Measurements from ENCODE around the gene SLC25A6.

SLC25A6 gene

GRCh38 chrX:1400049-1400448 is 8.1 kb upstream of the SLC25A6 start:
- Mint-ChIP-seq H3K9me3 (no peaks in the 10 kb centered on the region), H3K27ac (no peak overlapping the region), H3K4me1 (peaks cover 14% of the 10 kb centered on the region), H3K4me3 (no peak overlapping the region), H3K27me3 (no peaks in the 10 kb centered on the region)
- no peak for ATAC-seq
- no peak for DNase-seq

GRCh38 chrX:1398431-1399340 is 6.8 kb upstream of the SLC25A6 start:
- no peaks in the 10 kb centered on the region for H3K9me3 Mint-ChIP-seq
- H3K27me3 Mint-ChIP-seq = no peaks in the 10 kb centered on the region
- ATAC-seq = no peak
- H3K4me3 Mint-ChIP-seq = no peak overlapping the region
- no peak for DNase-seq
- peak overlapping the region in 1 of 2 donors; percentile 87 for H3K27ac Mint-ChIP-seq
- peaks cover 27% of the 10 kb centered on the region for H3K4me1 Mint-ChIP-seq

GRCh38 chrX:1397441-1398270 is 5.7 kb upstream of the SLC25A6 start:
- Mint-ChIP-seq H3K27ac (peak overlapping the region in 1 of 2 donors; percentile 89), H3K9me3 (no peaks in the 10 kb centered on the region), H3K4me1 (peaks cover 36% of the 10 kb centered on the region), H3K4me3 (no peak overlapping the region), H3K27me3 (no peaks in the 10 kb centered on the region)
- ATAC-seq = no peak
- no peak for DNase-seq

GRCh38 chrX:1397001-1397400 is 5.1 kb upstream of the SLC25A6 start:
- ATAC-seq (no peak), DNase-seq (no peak)
- H3K4me1 Mint-ChIP-seq = peaks cover 36% of the 10 kb centered on the region
- H3K27me3 Mint-ChIP-seq = no peaks in the 10 kb centered on the region
- no peak overlapping the region for H3K4me3 Mint-ChIP-seq
- H3K9me3 Mint-ChIP-seq = no peaks in the 10 kb centered on the region
- peak overlapping the region; percentile 12 to 47 for H3K27ac Mint-ChIP-seq

- DNase-seq (no peak), ATAC-seq (no peak)
- H3K4me3 Mint-ChIP-seq = peak overlapping the region; percentile 4 to 38
- peaks cover 43% of the 10 kb centered on the region for H3K4me1 Mint-ChIP-seq
- H3K9me3 Mint-ChIP-seq = no peaks in the 10 kb centered on the region
- peak overlapping the region in 1 of 2 donors; percentile 87 for H3K27ac Mint-ChIP-seq
- no peaks in the 10 kb centered on the region for H3K27me3 Mint-ChIP-seq
Observed at GRCh38 chrX:1395646-1396216, 3.8 kb upstream of the SLC25A6 start.

GRCh38 chrX:1394731-1395501 is 3.0 kb upstream of the SLC25A6 start:
- Mint-ChIP-seq H3K4me1 (peaks cover 49% of the 10 kb centered on the region), H3K27ac (peak overlapping the region in 1 of 2 donors; percentile 98), H3K27me3 (no peaks in the 10 kb centered on the region), H3K9me3 (no peaks in the 10 kb centered on the region), H3K4me3 (peak overlapping the region; percentile 98 to 99)
- DNase-seq (no peak), ATAC-seq (no peak)

GRCh38 chrX:1393871-1394615 is 2.1 kb upstream of the SLC25A6 start:
- ATAC-seq (no peak), DNase-seq (no peak)
- Mint-ChIP-seq H3K27ac (peak overlapping the region; percentile 98 to 99), H3K4me1 (peaks cover 57% of the 10 kb centered on the region), H3K9me3 (no peaks in the 10 kb centered on the region), H3K27me3 (no peaks in the 10 kb centered on the region), H3K4me3 (peak overlapping the region; percentile 98 to 99)

GRCh38 chrX:1392376-1393068 is 609 bp upstream of the SLC25A6 start:
- no peak for DNase-seq
- Mint-ChIP-seq H3K4me1 (peaks cover 73% of the 10 kb centered on the region), H3K27me3 (no peaks in the 10 kb centered on the region), H3K27ac (peak overlapping the region; percentile 99 to 100), H3K9me3 (no peaks in the 10 kb centered on the region), H3K4me3 (peak overlapping the region; percentile 98 to 99)
- peak; percentile 56 for ATAC-seq

- peak overlapping the region; percentile 99 to 100 for H3K27ac Mint-ChIP-seq
- ATAC-seq (no peak), DNase-seq (peak in 1 of 2 donors; percentile 96)
- H3K27me3 Mint-ChIP-seq = no peaks in the 10 kb centered on the region
- H3K4me3 Mint-ChIP-seq = peak overlapping the region; percentile 98 to 99
- no peaks in the 10 kb centered on the region for H3K9me3 Mint-ChIP-seq
- H3K4me1 Mint-ChIP-seq = peaks cover 80% of the 10 kb centered on the region
Observed at GRCh38 chrX:1391370-1391706, 575 bp downstream of the SLC25A6 start.

GRCh38 chrX:1390621-1391369 is 1.1 kb downstream of the SLC25A6 start:
- Mint-ChIP-seq H3K9me3 (no peaks in the 10 kb centered on the region), H3K4me3 (peak overlapping the region; percentile 98 to 99), H3K27me3 (no peaks in the 10 kb centered on the region), H3K27ac (peak overlapping the region; percentile 99 to 100), H3K4me1 (peaks cover 77% of the 10 kb centered on the region)
- no peak for ATAC-seq
- no peak for DNase-seq

- no peak for DNase-seq
- Mint-ChIP-seq H3K4me3 (peak overlapping the region; percentile 50 to 99), H3K4me1 (peaks cover 68% of the 10 kb centered on the region), H3K27ac (peak overlapping the region; percentile 46 to 71), H3K9me3 (no peaks in the 10 kb centered on the region), H3K27me3 (no peaks in the 10 kb centered on the region)
- no peak for ATAC-seq
Observed at GRCh38 chrX:1389993-1390285, 2.0 kb downstream of the SLC25A6 start.

- Mint-ChIP-seq H3K4me3 (peak overlapping the region; percentile 21 to 71), H3K4me1 (peaks cover 63% of the 10 kb centered on the region), H3K27ac (peak overlapping the region; percentile 46 to 83), H3K9me3 (no peaks in the 10 kb centered on the region), H3K27me3 (no peaks in the 10 kb centered on the region)
- DNase-seq (peak in 1 of 2 donors; percentile 16), ATAC-seq (no peak)
Observed at GRCh38 chrX:1389181-1389992, 2.5 kb downstream of the SLC25A6 start.

- Mint-ChIP-seq H3K27ac (peak overlapping the region in 1 of 2 donors; percentile 93), H3K4me1 (peaks cover 56% of the 10 kb centered on the region), H3K4me3 (peak overlapping the region; percentile 21 to 71), H3K9me3 (no peaks in the 10 kb centered on the region), H3K27me3 (no peaks in the 10 kb centered on the region)
- ATAC-seq (no peak), DNase-seq (no peak)
Observed at GRCh38 chrX:1388651-1389050, 3.3 kb downstream of the SLC25A6 start.
